Activated CD4-positive, CD25-positive, alpha-beta regulatory T cell treated with anti-CD3 and anti-CD28 coated beads, Interleukin-2, amount 50 U/mL, for 72 hours (primary cell): ENCODE measurements around the gene DEFB124.
"Not testable (repeated sequence)": the region's sequence is repeated elsewhere in the genome, so short reads cannot be mapped to it uniquely, and the experiment has no call there.

Experiments used
- DNase-seq: peaks from one replicate; pipeline ENCODE4 v3.0.0; 2021

The DEFB124 gene

GRCh38 chr20:31485450-31486339 is 10.8 kb upstream of the DEFB124 start:
- DNase-seq = no peak

GRCh38 chr20:31484001-31484400 is 9.1 kb upstream of the DEFB124 start:
- DNase-seq = no peak

DNA sequence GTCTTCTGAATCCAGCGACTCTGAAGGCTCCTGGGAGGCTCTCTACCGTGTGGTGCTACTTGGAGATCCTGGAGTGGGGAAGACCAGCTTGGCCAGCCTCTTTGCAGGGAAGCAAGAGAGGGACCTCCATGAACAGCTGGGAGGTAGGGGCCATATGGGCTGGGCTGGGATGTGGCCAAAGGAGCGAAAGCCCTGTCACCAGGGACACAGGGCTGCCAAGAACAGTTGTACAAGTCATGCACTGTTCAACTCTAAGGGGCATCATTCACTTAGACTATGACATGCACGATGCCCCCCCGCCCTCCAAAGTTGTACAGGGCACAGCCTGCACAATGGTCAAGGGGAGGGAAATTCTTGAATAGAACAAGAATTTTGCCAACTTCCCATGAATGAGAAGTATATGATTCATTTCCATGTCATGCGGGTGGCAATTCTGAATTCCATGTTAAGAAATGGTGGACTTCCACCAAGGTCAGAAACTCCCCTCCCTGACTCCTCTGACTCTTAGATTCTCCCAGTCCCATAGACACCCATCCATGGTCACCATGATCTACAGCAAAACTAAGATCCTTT is 1.8 kb upstream of the DEFB124 start:
- no peak for DNase-seq

- DNase-seq = no peak
These were observed 1.3 kb upstream of the DEFB124 start for GRCh38 chr20:31476294-31476585.

GRCh38 chr20:31475472-31476293 is 756 bp upstream of the DEFB124 start:
- no peak for DNase-seq

DNA sequence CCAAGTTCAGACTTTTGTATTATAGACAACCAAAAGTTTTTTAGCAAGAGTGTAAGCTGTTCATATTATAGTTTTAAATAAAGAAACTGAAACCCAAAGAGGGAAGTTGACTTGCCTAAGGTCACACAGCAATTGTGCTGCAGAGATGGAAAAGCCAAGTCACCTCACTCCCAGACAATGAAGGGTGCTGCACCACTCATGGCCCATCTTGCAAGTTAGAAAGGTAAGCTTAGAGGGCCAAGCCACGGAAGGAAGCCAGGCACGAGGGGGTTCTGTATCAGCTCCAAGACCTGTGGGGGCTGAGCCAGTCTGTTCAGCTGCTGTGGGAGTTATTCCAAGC is 860 bp downstream of the DEFB124 start:
- DNase-seq = no peak

GRCh38 chr20:31473331-31474096 is 1.4 kb downstream of the DEFB124 start:
- no peak for DNase-seq

GRCh38 chr20:31472395-31473330 is 2.3 kb downstream of the DEFB124 start:
- no peak for DNase-seq

DNA sequence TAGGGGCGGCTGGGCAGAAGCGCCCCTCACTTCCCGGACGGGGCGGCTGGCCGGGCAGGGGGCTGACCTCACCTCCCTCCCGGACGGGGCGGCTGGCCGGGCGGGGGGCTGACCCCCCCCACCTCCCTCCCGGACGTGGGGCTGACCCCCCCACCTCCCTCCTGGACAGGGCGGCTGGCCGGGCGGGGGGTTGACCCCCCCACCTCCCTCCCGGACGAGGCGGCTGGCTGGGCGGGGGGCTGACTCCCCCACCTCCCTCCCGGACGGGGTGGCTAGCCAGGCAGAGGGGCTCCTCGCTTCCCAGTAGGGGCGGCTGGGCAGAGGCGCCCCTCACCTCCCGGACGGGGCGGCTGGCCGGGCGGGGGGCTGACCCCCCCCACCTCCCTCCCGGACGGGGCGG is 4.0 kb downstream of the DEFB124 start:
- not testable (repeated sequence) for DNase-seq

DNA sequence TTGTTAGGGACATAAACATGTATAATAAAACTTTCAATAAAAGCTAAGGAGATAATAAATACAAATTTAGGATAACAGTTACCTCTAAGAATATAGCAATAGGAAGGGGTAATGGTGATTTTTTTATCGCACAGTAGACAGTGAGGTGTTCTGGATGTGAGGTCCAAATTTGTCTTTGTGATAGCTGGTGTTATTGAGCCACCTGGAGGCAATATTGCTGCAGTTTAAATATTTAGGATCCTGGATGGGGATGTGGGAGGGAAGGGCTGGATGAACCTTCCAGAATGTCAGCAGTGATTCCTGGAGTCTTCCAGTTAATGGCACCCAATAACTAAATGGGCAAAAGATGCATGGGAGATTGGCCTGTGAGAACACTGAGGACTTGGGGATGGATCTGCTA is 20.6 kb downstream of the DEFB124 start:
- no peak for DNase-seq

GRCh38 chr20:31452575-31452974 is 22.4 kb downstream of the DEFB124 start:
- DNase-seq = no peak

GRCh38 chr20:31449511-31450414 is 25.2 kb downstream of the DEFB124 start:
- DNase-seq = no peak

- no peak for DNase-seq
These were observed 28.7 kb downstream of the DEFB124 start for GRCh38 chr20:31446084-31446819.

DNA sequence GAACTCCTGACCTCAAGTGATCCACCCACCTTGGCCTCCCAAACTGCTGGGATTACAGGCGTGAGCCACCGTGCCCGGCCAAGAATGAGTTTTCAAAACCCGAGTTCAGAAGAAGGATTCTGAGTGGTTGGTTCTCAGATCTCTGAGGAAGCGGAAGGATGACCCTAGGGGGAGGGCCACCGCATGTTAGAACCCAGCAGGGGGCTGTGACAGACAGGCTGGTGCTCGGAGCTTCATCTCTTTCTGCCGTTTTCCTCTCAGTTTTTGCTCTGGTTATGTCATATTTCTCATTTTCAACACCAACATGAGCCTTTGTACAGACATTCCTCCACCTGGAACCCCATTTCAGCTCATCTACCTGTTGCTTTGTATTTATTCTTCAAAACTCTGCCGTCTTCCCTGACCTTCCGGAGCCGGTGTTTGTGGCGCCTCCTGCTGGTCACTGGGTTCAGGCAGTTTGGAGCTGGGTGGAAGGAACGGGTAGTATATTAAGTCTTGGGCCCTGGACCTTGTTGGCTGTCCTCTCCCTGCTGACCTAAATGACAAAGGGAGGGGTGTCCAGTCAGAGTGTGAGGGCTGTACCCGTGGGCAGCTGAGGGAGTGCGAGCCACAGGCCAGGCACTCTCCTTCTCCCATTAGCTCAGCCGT is 34.8 kb downstream of the DEFB124 start, which contains the start of gene DEFB123:
DEFB123 (plus strand) TSS at position 621 of the 648 bp plus-strand sequence. CDS start 67 bp downstream, outside the sequence.
- DNase-seq = peak; percentile 35

- DNase-seq = no peak
These were observed 44.3 kb downstream of the DEFB124 start for GRCh38 chr20:31430568-31431115.

DNA sequence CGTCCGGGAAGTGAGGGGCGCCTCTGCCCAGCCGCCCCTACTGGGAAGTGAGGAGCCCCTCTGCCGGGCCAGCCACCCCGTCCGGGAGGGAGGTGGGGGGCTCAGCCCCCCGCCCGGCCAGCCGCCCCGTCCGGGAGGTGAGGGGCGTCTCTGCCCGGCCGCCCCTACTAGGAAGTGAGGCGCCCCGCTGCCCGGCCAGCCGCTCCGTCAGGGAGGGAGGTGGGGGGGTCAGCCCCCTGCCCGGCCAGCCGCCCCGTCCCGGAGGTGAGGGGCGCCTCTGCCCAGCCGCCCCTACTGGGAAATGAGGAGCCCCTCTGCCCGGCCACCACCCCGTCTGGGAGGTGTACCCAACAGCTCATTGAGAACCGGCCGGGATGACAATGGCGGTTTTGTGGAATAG is 47.4 kb downstream of the DEFB124 start:
- not testable (repeated sequence) for DNase-seq

DNA sequence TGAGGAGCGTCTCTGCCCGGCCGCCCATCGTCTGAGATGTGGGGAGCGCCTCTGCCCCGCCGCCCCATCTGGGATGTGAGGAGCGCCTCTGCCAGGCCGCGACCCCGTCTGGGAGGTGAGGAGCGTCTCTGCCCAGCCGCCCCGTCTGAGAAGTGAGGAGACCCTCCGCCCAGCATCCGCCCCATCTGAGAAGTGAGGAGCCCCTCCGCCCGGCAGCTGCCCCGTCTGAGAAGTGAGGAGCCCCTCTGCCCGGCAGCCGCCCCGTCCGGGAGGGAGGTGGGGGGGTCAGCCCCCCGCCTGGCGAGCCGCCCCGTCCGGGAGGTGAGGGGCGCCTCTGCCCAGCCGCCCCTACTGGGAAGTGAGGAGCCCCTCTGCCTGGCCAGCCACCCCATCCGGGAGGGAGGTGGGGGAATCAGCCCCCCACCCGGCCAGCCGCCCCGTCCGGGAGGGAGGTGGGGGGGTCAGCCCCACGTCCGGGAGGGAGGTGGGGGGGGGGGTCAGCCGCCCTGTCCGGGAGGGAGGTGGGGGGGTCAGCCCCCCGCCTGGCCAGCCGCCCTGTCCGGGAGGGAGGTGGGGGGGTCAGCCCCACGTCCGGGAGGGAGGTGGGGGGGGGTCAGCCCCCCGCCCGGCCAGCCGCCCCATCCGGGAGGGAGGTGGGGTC is 47.9 kb downstream of the DEFB124 start:
- DNase-seq = not testable (repeated sequence)

- DNase-seq = no peak
These were observed 49.1 kb downstream of the DEFB124 start for GRCh38 chr20:31425797-31426196.

- DNase-seq = no peak
These were observed 56.6 kb downstream of the DEFB124 start for GRCh38 chr20:31418307-31418706.
